GM13977 (cell line): ENCODE results near the gene CHMP4B.

Experiments
- DNase-seq: peaks from one replicate; pipeline ENCODE4 v3.0.0; 2012; ENCODE audit warnings: low spot score
- in situ Hi-C: fragments of 300-500 bp; cut with MboI; formaldehyde crosslinking; loops from one replicate; pipeline ENCODE4 v1.12.0; 2022; ENCODE audit warnings: low sequenced_read_pairs, low pct_unique_long_range_greater_than_20kb, mixed read lengths, inconsistent platforms; ENCODE audit not compliant: unreplicated experiment
- TF ChIP-seq, protein P1 (sequence below): IDR thresholded peaks from 2 replicates; pipeline ENCODE4 v1.5.1; 2012; ENCODE audit warnings: mild to moderate bottlenecking, control low read depth; ENCODE audit not compliant: insufficient read depth; ENCODE audit errors: extremely low read depth, missing control alignments

Gene CHMP4B

DNA sequence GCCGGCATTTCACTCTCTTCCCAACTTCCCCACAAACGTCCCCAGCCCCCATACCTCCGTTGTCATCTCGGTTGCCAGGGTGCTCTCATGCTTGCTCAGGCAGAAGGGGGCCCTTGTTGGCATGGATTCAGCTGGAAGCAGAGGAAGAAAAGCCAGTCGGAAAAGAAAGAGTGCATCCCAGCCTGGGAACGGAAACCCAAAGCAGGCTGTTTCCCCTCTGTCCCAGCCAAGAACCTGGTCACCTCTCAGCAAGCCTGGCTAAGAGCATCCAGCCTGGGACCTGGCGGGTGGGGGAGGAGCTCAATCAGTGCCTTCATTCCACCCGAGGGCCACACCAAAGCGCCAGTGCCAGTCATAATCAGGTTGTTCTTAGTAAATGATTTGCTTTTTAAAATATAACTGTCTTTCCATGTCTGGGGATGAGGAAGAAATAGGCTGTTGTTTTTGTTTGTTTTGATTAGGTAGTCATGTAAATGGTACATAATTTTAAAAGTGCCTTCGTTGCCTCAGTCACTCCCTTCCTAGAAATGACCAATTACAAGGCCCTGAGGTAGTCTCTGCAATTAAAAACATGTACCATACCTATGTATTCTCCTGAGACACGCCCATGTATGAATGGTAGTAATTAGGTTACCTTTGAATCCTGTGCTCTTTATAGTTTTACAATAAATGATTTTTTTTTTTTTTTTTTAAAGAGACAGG, 21.1 kb downstream of the CHMP4B start:
- no peak for DNase-seq

DNA sequence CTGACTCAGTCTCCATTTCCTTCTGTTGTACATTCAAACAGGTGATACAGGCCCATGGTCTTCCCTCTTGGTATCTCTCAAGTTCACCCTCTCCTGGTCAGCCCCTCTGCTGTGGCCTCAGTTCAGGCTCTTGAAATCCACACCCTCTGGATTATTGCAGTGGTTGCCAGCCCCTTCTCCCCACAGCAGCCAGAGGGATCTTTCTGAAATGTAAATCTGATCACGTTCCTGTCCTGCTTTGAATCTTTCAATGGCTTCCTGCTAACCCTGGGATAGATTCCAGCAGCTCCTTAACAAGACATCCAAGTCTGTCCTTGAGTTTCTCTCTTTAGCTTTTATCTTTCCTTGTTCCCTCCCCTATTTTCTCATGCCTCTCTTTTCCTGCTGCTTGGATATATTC, 22.2 kb downstream of the CHMP4B start:
- TF ChIP-seq, protein P1, sequence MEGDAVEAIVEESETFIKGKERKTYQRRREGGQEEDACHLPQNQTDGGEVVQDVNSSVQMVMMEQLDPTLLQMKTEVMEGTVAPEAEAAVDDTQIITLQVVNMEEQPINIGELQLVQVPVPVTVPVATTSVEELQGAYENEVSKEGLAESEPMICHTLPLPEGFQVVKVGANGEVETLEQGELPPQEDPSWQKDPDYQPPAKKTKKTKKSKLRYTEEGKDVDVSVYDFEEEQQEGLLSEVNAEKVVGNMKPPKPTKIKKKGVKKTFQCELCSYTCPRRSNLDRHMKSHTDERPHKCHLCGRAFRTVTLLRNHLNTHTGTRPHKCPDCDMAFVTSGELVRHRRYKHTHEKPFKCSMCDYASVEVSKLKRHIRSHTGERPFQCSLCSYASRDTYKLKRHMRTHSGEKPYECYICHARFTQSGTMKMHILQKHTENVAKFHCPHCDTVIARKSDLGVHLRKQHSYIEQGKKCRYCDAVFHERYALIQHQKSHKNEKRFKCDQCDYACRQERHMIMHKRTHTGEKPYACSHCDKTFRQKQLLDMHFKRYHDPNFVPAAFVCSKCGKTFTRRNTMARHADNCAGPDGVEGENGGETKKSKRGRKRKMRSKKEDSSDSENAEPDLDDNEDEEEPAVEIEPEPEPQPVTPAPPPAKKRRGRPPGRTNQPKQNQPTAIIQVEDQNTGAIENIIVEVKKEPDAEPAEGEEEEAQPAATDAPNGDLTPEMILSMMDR, result no peak
- in situ Hi-C loops, result no loop called here
- DNase-seq, result no peak

More for the DNA sequence above, 21.1 kb downstream of the CHMP4B start:
- in situ Hi-C loops, result no loop called here
- TF ChIP-seq, protein P1, result no peak

DNA sequence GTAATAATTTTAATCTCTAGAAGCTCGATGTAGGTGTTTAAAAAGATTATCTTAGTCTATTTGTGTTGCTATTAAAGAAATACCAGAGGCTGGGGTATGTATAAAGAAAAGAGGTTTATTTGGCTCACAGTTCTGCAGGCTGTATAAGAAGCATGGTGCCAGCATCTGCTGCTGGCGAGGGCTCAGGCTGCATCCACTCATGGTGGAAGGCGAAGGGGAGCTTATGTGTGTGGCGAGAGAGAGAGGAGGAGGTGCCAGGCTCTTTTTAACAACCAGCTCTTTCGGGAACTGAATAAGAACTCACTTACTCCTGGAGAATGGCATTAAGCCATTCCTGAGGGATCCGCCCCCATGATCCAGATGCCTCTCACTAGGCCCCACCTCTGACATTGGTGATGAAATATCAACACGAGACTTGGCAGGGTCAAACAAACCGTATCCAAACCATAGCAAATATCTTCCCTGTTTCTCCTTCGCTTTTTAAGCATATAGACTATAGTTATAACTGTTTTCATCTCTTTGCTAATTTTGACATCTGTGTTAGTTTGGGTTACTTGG, 24.5 kb downstream of the CHMP4B start:
- in situ Hi-C loops, result no loop called here
- TF ChIP-seq, protein P1, result no peak
- DNase-seq, result no peak

DNA sequence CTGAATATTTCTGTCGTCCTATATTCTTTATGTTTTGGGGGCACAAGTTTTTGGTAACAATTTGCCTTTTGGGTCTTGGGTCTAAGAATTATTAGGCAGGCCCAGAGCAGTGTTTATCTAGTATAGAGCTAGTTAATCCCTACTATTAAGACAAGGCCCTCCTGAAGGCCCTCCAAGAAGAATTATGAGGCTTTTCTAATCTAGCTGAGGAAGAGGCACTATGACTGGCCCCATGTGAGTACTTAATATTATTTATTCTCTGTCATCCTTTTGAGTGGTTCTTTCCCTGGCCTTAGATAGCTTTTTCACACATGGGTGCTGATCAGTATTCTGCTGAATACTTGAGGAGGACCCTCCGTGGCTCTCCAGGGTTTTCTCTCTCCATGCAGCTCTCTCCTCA, 25.1 kb downstream of the CHMP4B start:
- DNase-seq, result no peak
- TF ChIP-seq, protein P1, result no peak
- in situ Hi-C loops, result no loop called here

DNA sequence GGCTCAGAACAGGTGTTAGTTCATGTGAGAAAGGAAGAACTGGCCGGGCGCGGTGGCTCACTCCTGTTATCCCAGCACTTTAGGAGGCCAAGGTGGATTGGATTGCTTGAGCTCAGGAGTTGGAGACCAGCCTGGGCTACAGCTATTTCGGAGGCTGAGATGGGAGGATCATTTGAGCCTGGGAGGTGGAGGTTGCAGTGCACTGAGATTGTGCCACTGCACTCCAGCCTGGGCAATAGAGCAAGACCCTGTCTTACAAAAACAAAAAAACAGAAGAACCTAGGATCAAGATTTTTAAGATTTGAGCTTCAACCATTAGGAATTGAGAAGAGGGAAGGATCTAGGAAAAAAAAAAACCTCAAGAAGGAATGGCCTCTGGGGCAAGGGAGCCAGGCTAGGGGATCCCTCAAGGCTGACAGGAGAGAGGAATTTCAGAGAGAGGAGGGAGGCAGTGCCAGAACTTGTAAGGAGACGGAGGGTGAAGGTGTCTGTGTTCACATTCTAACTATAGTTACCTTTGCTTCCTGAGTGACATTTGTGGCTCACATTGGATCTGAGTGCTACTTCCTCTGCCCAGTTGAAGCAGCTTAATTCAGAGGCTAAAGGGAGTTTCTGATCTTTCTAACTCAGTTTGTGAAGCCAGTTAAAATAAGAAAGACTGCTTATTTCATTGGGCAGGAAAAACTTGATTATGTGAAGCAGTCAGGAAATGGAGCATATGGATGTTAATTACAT, 26.1 kb downstream of the CHMP4B start:
- in situ Hi-C loops, result no loop called here
- DNase-seq, result no peak
- TF ChIP-seq, protein P1, result no peak

DNA sequence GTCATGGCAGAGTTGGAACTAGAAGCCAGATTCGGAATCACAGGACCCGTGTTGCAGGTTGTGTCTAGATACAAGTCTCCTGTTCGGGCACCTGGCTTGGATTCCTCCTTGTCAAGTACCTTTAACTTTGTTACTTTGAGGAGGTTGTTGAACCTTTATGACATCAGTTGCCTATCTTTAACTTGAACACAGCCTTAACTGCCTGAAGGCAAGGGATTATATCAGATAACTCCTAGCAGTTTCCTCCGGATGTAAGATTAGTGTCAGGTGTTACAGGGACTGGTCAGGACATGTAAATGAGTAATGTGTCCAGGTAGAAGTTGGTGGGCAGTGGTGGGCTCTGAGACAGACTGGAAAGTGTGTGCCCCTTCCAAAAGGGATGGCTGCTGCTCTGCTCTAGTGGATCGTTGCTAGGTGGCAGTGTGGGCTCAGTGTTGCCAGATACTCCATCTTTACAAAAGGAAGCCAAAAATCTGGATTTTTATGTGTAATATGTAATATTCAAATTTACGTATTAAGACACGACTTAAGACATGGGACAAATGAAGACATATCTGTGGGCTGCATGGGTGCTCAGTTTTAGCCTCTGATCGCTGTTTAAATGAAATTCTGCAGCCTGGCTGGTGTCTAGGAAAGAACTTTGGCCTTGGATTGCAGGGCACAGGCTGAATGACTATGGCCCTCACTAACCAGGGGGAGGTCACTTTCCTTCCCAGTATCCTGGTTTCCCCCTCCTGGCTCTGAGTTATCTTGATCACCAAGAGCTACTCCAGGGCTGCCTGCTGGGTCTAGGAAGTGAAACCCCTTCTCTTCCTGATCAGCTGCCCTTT, 27.1 kb downstream of the CHMP4B start:
- DNase-seq, result no peak
- in situ Hi-C loops, result no loop called here
- TF ChIP-seq, protein P1, result no peak
